Body of pancreas (tissue), 4 donors: ENCODE results near the gene ZCCHC10.

Source experiments
- CTCF ChIP-seq, 7 experiments: fragments of 450-650 bp in 4 of 7; fragments of 200-600 bp in 3 of 7; sonication (generic) in 3 of 7; IDR thresholded peaks; one replicate each; pipeline ENCODE4 v1.5.1; 2016 to 2019; ENCODE audit warnings: antibody characterized with exemption in 7 of 7
- POLR2A ChIP-seq, 3 donors: fragments of 450-650 bp; IDR thresholded peaks; one replicate each; pipeline ENCODE4 v1.6.1; 2016; ENCODE audit warnings: antibody characterized with exemption in 3 of 3, mild to moderate bottlenecking in 2 of 3

GRCh38 chr5:132962429-132963021 is 63.8 kb downstream of the ZCCHC10 start:
- peak in 3 of 7 experiments; percentile 1 to 3 (median 2) for TF ChIP-seq CTCF (IDR thresholded peaks at IDR 0.05)
- peak in 2 of 3 donors; percentile 58 to 67 for TF ChIP-seq POLR2A (IDR thresholded peaks at IDR 0.05)
